Left lung (tissue), 10 donors: ENCODE results near the gene TAF12. TPM values are rescaled to one million over a fixed set of nuclear protein-coding genes. Genes with fewer than 3 reads are reported as not detected.
A peak's percentile ranks its signal among the peaks of the same experiment; 100 is the strongest.

Experiments
- ATAC-seq: fragments of 200-7000 bp; cut with Tn5 transposase; one replicate; pipeline ENCODE4 v1.9.1; 2020; ENCODE audit warnings: moderate library complexity
- DNase-seq, 4 donors: peaks; one replicate each; pipeline ENCODE4 v3.0.0-alpha.2; 2013 to 2020
- H3K27ac ChIP-seq, 2 donors: fragments of 200-600 bp; sonication (generic) in 1 of 2; one replicate each; pipeline versions ENCODE4 v1.5.0 to v1.8.0; 2020 to 2021
- H3K27me3 ChIP-seq, 2 donors: fragments of 200-600 bp; sonication (generic) in 1 of 2; one replicate each; pipeline versions ENCODE4 v1.5.0 to v1.8.0; 2020 to 2021
- H3K36me3 ChIP-seq, 2 donors: fragments of 200-600 bp; sonication (generic) in 1 of 2; one replicate each; pipeline versions ENCODE4 v1.5.0 to v1.8.0; 2020 to 2021
- H3K4me1 ChIP-seq, 2 donors: fragments of 200-600 bp; one replicate each; pipeline ENCODE4 v1.8.0; 2021
- H3K4me3 ChIP-seq, 2 donors: fragments of 200-600 bp; sonication (generic) in 1 of 2; one replicate each; pipeline versions ENCODE4 v1.5.0 to v1.8.0; 2020 to 2021; ENCODE audit warnings: mild to moderate bottlenecking in 1 of 2
- H3K9me3 ChIP-seq, 2 donors: fragments of 200-600 bp; sonication (generic) in 1 of 2; one replicate each; pipeline versions ENCODE4 v1.5.0 to v1.8.0; 2020 to 2021
- CTCF ChIP-seq, 2 donors: fragments of 200-600 bp; sonication (generic) in 1 of 2; IDR thresholded peaks; one replicate each; pipeline versions ENCODE4 v1.5.0 to v1.8.0; 2021; ENCODE audit warnings: antibody characterized with exemption in 2 of 2
- intact Hi-C, 2 donors: fragments of 100-400 bp; cut with DNase I; formaldehyde crosslinking; loops; one replicate each; pipeline versions ENCODE4 v1.11.2 to v1.14.2; 2022
- polyA plus RNA-seq, 6 donors: library from polyadenylated mRNA; unstranded; fragments of 120-200 nt; gene quantifications; one replicate each; pipeline ENCODE4 v1.2.1, GENCODE V29; 2013; ENCODE audit not compliant: insufficient read length in 6 of 6
- total RNA-seq, 2 donors: library from RNA; stranded (reverse); fragmentation: NEBNext Ultra II Directional; extraction: Animal tissue kit (Norgen Biotek cat#: 25700); gene quantifications; one replicate each; pipeline ENCODE4 v1.2.1, GENCODE V29; 2021
- donor health status: DM: no; HTN: yes; CAD: no.
- donor health status: DM: no; HTN: no; CAD: no.

Gene TAF12
- total and polyA plus RNA-seq, 8 donors, result 23.2 to 33.2 (median 31.0) TPM

GRCh38 chr1:28571911-28572310 lies 71.0 kb downstream of the TAF12 start:
- peaks cover 0 to 100% of the 10 kb centered on the region in 2 donors for H3K36me3 ChIP-seq
- no peak for TF ChIP-seq CTCF (IDR thresholded peaks at IDR 0.05)
- intact Hi-C loops, result no loop called here
- DNase-seq (no peak), ATAC-seq (no peak)
- H3K4me3 ChIP-seq, result no peak overlapping the region
- no peaks in the 10 kb centered on the region for H3K27me3 ChIP-seq
- H3K27ac ChIP-seq, result no peak overlapping the region
- no peaks in the 10 kb centered on the region for H3K9me3 ChIP-seq
- peaks cover 0 to 3% of the 10 kb centered on the region in 2 donors for H3K4me1 ChIP-seq

GRCh38 chr1:28566931-28567330 lies 75.9 kb downstream of the TAF12 start:
- H3K36me3 ChIP-seq, result peaks cover 0 to 100% of the 10 kb centered on the region in 2 donors
- H3K9me3 ChIP-seq, result no peaks in the 10 kb centered on the region
- no peaks in the 10 kb centered on the region for H3K27me3 ChIP-seq
- intact Hi-C loops, result no loop called here
- ATAC-seq (no peak), DNase-seq (no peak)
- H3K27ac ChIP-seq, result no peak overlapping the region
- H3K4me1 ChIP-seq, result no peaks in the 10 kb centered on the region
- H3K4me3 ChIP-seq, result no peak overlapping the region
- no peak for TF ChIP-seq CTCF (IDR thresholded peaks at IDR 0.05)

- no peak overlapping the region for H3K27ac ChIP-seq
- H3K4me1 ChIP-seq, result no peaks in the 10 kb centered on the region
- no peaks in the 10 kb centered on the region for H3K9me3 ChIP-seq
- no peak for TF ChIP-seq CTCF (IDR thresholded peaks at IDR 0.05)
- DNase-seq, result no peak
- no peaks in the 10 kb centered on the region for H3K27me3 ChIP-seq
- ATAC-seq, result no peak
- intact Hi-C loops, result no loop called here
- no peak overlapping the region for H3K4me3 ChIP-seq
- peaks cover 0 to 100% of the 10 kb centered on the region in 2 donors for H3K36me3 ChIP-seq
These were observed 77.1 kb downstream of the TAF12 start for GRCh38 chr1:28565726-28566125.

- TF ChIP-seq CTCF (IDR thresholded peaks at IDR 0.05), result no peak
- H3K4me3 ChIP-seq, result no peak overlapping the region
- H3K9me3 ChIP-seq, result no peaks in the 10 kb centered on the region
- no peaks in the 10 kb centered on the region for H3K27me3 ChIP-seq
- intact Hi-C loops, result no loop called here
- H3K36me3 ChIP-seq, result peaks cover 0 to 100% of the 10 kb centered on the region in 2 donors
- DNase-seq, result peak in 1 of 4 donors; percentile 39
- peak; percentile 81 for ATAC-seq
- H3K4me1 ChIP-seq, result no peaks in the 10 kb centered on the region
- H3K27ac ChIP-seq, result peak overlapping the region; percentile 10 to 14
These were observed 77.8 kb downstream of the TAF12 start for GRCh38 chr1:28565040-28565439.

GRCh38 chr1:28564310-28564709 lies 78.6 kb downstream of the TAF12 start:
- peak; percentile 72 for ATAC-seq
- peaks cover 0 to 100% of the 10 kb centered on the region in 2 donors for H3K36me3 ChIP-seq

More at GRCh38 chr1:28564310-28564709, 78.6 kb downstream of the TAF12 start:
- H3K9me3 ChIP-seq, result no peaks in the 10 kb centered on the region
- no peak for DNase-seq
- H3K27me3 ChIP-seq, result no peaks in the 10 kb centered on the region
- peak overlapping the region; percentile 10 to 14 for H3K27ac ChIP-seq
- intact Hi-C loops, result no loop called here
- no peak overlapping the region for H3K4me3 ChIP-seq
- H3K4me1 ChIP-seq, result no peaks in the 10 kb centered on the region
- TF ChIP-seq CTCF (IDR thresholded peaks at IDR 0.05), result no peak
